ENCODE measurements around the gene VAPA. TPM values are rescaled to one million over a fixed set of nuclear protein-coding genes. Genes with fewer than 3 reads are reported as not detected.

Gene VAPA
- total RNA-seq, 1 donor from 2014 or later = 182 TPM

- DNase-seq (ENCODE audit: low spot score) = peak; percentile 11
Observed at GRCh38 chr18:9996094-9996493, 82.3 kb downstream of the VAPA start.

- DNase-seq (ENCODE audit: low spot score) = peak; percentile 35
Observed at GRCh38 chr18:9997711-9998110, 83.9 kb downstream of the VAPA start.

GRCh38 chr18:9998330-9998729 lies 84.5 kb downstream of the VAPA start:
- DNase-seq (ENCODE audit: low spot score) = no peak

DNA sequence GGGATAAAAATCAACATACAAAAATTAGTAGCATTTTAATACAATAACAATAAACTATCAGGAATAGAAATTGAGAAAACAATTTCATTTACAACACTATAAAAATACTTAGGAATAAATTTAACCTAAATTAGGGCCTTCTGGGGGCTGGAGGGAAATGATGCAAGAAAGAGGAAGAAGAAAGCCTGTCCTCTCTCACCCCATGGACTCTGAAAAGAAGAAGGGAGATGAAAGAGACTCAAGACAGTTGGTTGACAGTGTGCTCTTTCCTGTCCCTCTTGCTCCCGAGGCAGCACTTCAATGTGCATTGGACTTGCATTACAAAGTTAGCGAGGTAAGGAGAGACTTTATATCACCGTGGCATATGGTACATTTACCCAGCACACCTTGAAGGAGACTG lies 88.5 kb downstream of the VAPA start:
- peak; percentile 2 for DNase-seq (ENCODE audit: low spot score)

GRCh38 chr18:10003281-10003680 lies 89.5 kb downstream of the VAPA start:
- DNase-seq (ENCODE audit: low spot score) = peak; percentile 12

- peak; percentile 59 for DNase-seq (ENCODE audit: low spot score)
Observed at GRCh38 chr18:10003866-10004265, 90.0 kb downstream of the VAPA start.

DNA sequence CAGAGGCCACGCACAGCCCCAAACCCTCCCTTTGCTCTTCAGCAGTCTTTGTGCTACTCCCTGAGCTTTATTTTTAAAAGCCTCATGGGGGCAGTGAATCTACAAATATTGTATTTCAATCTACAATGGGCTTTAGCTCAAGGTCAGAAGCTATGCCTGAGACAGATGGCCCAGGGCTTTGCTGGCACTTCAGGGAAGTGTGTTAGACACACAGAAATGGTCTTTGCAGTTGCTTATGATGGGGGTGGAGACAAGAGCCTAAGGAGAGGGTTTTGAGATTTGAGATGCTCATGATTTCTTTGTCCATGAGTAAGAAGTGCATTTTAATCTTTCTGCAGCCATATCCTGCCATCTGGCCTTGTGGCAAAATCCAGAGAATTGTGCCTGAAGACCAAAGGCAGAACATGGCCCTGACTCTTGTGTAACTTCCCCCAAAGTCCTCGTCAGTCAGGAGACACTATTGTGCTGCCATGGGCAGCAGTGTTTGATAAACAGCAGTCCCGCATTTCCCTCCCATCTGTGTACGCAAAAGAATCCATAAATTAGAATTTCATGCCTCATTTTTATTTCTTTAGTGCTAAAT lies 92.6 kb downstream of the VAPA start:
- DNase-seq (ENCODE audit: low spot score) = peak; percentile 11

- DNase-seq (ENCODE audit: low spot score) = peak; percentile 8
Observed at GRCh38 chr18:10008006-10008647, 94.3 kb downstream of the VAPA start.

Other genes starting within 250 kb of the VAPA start
- 80.7 TPM for gene RAB31, start 205.7 kb upstream of the VAPA start, total RNA-seq
- gene TXNDC2, start 28.0 kb upstream of the VAPA start, total RNA-seq = 0.22 TPM